ENCODE data around the gene DUSP22.

DUSP22 gene

DNA sequence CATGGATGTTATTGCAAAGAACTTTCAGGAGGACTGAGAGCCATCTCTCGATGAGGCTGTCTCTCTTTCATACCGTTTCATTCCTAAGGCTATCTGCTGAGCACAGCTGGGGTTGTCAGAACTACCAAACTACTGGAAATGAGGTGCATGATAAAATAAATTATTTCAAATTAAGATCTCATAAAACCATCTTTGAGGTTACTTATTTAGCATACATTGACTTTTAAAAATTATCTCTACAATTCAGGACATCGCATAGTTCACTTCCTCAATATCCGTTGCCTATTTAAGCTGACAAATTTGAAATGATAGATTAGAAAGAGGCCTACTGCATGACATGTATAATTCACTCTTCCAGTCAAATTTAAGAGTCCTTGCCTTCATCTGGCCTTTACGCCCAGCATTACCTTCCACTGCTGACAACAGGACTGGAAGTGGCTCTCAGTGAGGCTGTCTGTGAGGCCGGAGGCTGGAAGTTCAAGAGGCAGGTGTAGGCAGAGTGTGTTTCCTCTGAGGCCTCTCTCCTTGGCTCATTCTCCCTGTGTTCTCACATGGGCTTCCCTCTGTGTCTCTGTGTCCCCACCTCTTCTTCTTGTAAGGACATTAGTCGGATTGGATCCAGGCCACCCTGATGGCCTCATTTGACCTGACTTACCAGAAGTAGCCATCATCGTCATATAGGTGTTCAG lies 12.8 kb upstream of the DUSP22 start:
- no peak overlapping the region for H2BK120ac ChIP-seq (ENCODE audit: low read depth, low read length)
- no peak overlapping the region for H3K18ac ChIP-seq (ENCODE audit: low read depth in 1 of 2, low read length in 2 of 2)
- no peak overlapping the region for H3K4me2 ChIP-seq (ENCODE audit: low read length, poor library complexity, severe bottlenecking)
- no peak overlapping the region for H2AFZ ChIP-seq (ENCODE audit: low read depth, low read length)
- WGBS, result 87% methylated on average over 8 of the region's 8 CpGs
- no peak overlapping the region for H2AK5ac ChIP-seq (ENCODE audit: low read length, severe bottlenecking)
- no peak overlapping the region for H3K23ac ChIP-seq (ENCODE audit: low read length in 2 of 2)
- H4K91ac ChIP-seq (ENCODE audit: low read length), result no peak overlapping the region
- no peak overlapping the region for H4K8ac ChIP-seq (ENCODE audit: low read length)
- no peak for DNase-seq
- H3K4me1 ChIP-seq (ENCODE audit: control insufficient read depth, insufficient read depth, low read depth, low read length), result no peaks in the 10 kb centered on the region
- no peaks in the 10 kb centered on the region for H3K9me3 ChIP-seq (ENCODE audit: control insufficient read depth, low read length)
- H3K14ac ChIP-seq (ENCODE audit: low read length in 2 of 2), result no peak overlapping the region
- no peak overlapping the region for H3K9ac ChIP-seq (ENCODE audit: low read length)
- H3K4me3 ChIP-seq (ENCODE audit: insufficient read depth in 1 of 2, low read depth in 1 of 2, low read length in 2 of 2), result no peak overlapping the region
- no peak overlapping the region for H2BK15ac ChIP-seq (ENCODE audit: low read depth, poor library complexity, severe bottlenecking)
- H3K27me3 ChIP-seq (ENCODE audit: control insufficient read depth in 1 of 2, insufficient read depth in 1 of 2, low read length in 2 of 2), result peaks cover 8 to 13% of the 10 kb centered on the region in 2 experiments
- no peak overlapping the region for H2BK12ac ChIP-seq (ENCODE audit: low read length in 2 of 2)
- no peak overlapping the region for H2BK5ac ChIP-seq (ENCODE audit: low read depth, low read length, poor library complexity, severe bottlenecking)
- H3K4ac ChIP-seq (ENCODE audit: low read depth in 1 of 2, low read length in 2 of 2), result no peak overlapping the region
- H3K27ac ChIP-seq (ENCODE audit: low read length, poor library complexity, severe bottlenecking), result no peak overlapping the region
- H3K36me3 ChIP-seq (ENCODE audit: control insufficient read depth in 1 of 2, insufficient read depth in 2 of 2, low read depth in 1 of 2, low read length in 2 of 2), result no peaks in the 10 kb centered on the region
- H3K79me1 ChIP-seq (replicated peaks; ENCODE audit: low read length, poor library complexity, severe bottlenecking), result no peaks in the 10 kb centered on the region

GRCh38 chr6:280775-281468 lies 11.4 kb upstream of the DUSP22 start:
- Histone ChIP-seq H4K91ac (ENCODE audit: low read length) (no peak overlapping the region), H3K79me1 (replicated peaks; ENCODE audit: low read length, poor library complexity, severe bottlenecking) (no peaks in the 10 kb centered on the region)
- DNase-seq, result no peak

DNA sequence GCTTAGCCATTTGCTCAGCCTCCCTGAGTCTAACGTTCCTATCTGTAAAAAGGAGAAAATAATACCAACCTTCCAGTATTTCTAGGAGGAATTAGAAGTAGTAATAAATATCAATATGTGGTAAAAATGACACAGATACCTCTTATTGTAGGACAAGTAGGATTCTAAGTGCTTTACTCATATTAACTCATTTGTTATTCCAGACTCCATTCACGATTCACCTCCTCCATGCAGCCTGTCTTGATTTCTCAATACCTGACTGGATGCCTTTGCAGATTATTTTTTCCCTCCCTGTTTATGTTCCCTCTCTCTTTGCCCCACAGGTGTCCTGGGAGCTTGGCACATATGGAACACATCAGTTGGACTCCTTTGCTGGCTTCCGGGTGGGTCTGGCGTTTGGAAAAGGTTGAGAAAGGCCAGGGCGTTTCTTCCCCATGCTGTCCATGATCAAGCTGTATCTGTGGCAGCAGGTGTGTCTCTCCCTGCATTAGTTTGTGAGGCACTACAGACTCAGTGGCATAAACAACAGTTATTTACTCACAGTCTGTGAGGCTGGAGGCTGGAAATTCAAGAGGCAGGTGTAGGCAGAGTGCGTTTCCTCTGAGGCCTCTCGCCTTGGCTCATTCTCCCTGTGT lies 10.7 kb upstream of the DUSP22 start:
- no peak overlapping the region for H3K4ac ChIP-seq (ENCODE audit: low read depth in 1 of 2, low read length in 2 of 2)
- no peaks in the 10 kb centered on the region for H3K79me1 ChIP-seq (replicated peaks; ENCODE audit: low read length, poor library complexity, severe bottlenecking)
- no peak for DNase-seq
- no peak overlapping the region for H2BK120ac ChIP-seq (ENCODE audit: low read depth, low read length)
- H2BK12ac ChIP-seq (ENCODE audit: low read length in 2 of 2), result no peak overlapping the region
- no peak overlapping the region for H2BK5ac ChIP-seq (ENCODE audit: low read depth, low read length, poor library complexity, severe bottlenecking)
- no peaks in the 10 kb centered on the region for H3K9me3 ChIP-seq (ENCODE audit: control insufficient read depth, low read length)
- H3K4me2 ChIP-seq (ENCODE audit: low read length, poor library complexity, severe bottlenecking), result no peak overlapping the region
- no peak overlapping the region for H3K23ac ChIP-seq (ENCODE audit: low read length in 2 of 2)
- no peak overlapping the region for H2AFZ ChIP-seq (ENCODE audit: low read depth, low read length)
- no peaks in the 10 kb centered on the region for H3K36me3 ChIP-seq (ENCODE audit: control insufficient read depth in 1 of 2, insufficient read depth in 2 of 2, low read depth in 1 of 2, low read length in 2 of 2)
- H3K18ac ChIP-seq (ENCODE audit: low read depth in 1 of 2, low read length in 2 of 2), result no peak overlapping the region
- no peak overlapping the region for H4K8ac ChIP-seq (ENCODE audit: low read length)
- H2AK5ac ChIP-seq (ENCODE audit: low read length, severe bottlenecking), result no peak overlapping the region
- no peak overlapping the region for H4K91ac ChIP-seq (ENCODE audit: low read length)
- H3K9ac ChIP-seq (ENCODE audit: low read length), result no peak overlapping the region
- WGBS, result 75% methylated on average over 7 of the region's 7 CpGs
- peaks cover 8 to 13% of the 10 kb centered on the region in 2 experiments for H3K27me3 ChIP-seq (ENCODE audit: control insufficient read depth in 1 of 2, insufficient read depth in 1 of 2, low read length in 2 of 2)
- no peaks in the 10 kb centered on the region for H3K4me1 ChIP-seq (ENCODE audit: control insufficient read depth, insufficient read depth, low read depth, low read length)
- H3K27ac ChIP-seq (ENCODE audit: low read length, poor library complexity, severe bottlenecking), result no peak overlapping the region
- no peak overlapping the region for H2BK15ac ChIP-seq (ENCODE audit: low read depth, poor library complexity, severe bottlenecking)
- no peak overlapping the region for H3K4me3 ChIP-seq (ENCODE audit: insufficient read depth in 1 of 2, low read depth in 1 of 2, low read length in 2 of 2)
- H3K14ac ChIP-seq (ENCODE audit: low read length in 2 of 2), result no peak overlapping the region

More at GRCh38 chr6:280775-281468, 11.4 kb upstream of the DUSP22 start:
- H2BK15ac ChIP-seq (ENCODE audit: low read depth, poor library complexity, severe bottlenecking), result no peak overlapping the region
- 82% methylated on average over 10 of the region's 10 CpGs for WGBS
- H3K4me2 ChIP-seq (ENCODE audit: low read length, poor library complexity, severe bottlenecking), result no peak overlapping the region
- H2BK12ac ChIP-seq (ENCODE audit: low read length in 2 of 2), result no peak overlapping the region
- H3K4ac ChIP-seq (ENCODE audit: low read depth in 1 of 2, low read length in 2 of 2), result no peak overlapping the region
- H3K4me3 ChIP-seq (ENCODE audit: insufficient read depth in 1 of 2, low read depth in 1 of 2, low read length in 2 of 2), result no peak overlapping the region
- H2AK5ac ChIP-seq (ENCODE audit: low read length, severe bottlenecking), result no peak overlapping the region
- no peak overlapping the region for H2BK120ac ChIP-seq (ENCODE audit: low read depth, low read length)
- H3K18ac ChIP-seq (ENCODE audit: low read depth in 1 of 2, low read length in 2 of 2), result no peak overlapping the region
- H3K9ac ChIP-seq (ENCODE audit: low read length), result no peak overlapping the region
- H3K4me1 ChIP-seq (ENCODE audit: control insufficient read depth, insufficient read depth, low read depth, low read length), result no peaks in the 10 kb centered on the region
- H2BK5ac ChIP-seq (ENCODE audit: low read depth, low read length, poor library complexity, severe bottlenecking), result no peak overlapping the region
- no peaks in the 10 kb centered on the region for H3K9me3 ChIP-seq (ENCODE audit: control insufficient read depth, low read length)
- H3K36me3 ChIP-seq (ENCODE audit: control insufficient read depth in 1 of 2, insufficient read depth in 2 of 2, low read depth in 1 of 2, low read length in 2 of 2), result no peaks in the 10 kb centered on the region
- no peak overlapping the region for H4K8ac ChIP-seq (ENCODE audit: low read length)
- peaks cover 8 to 13% of the 10 kb centered on the region in 2 experiments for H3K27me3 ChIP-seq (ENCODE audit: control insufficient read depth in 1 of 2, insufficient read depth in 1 of 2, low read length in 2 of 2)
- no peak overlapping the region for H2AFZ ChIP-seq (ENCODE audit: low read depth, low read length)
- H3K27ac ChIP-seq (ENCODE audit: low read length, poor library complexity, severe bottlenecking), result no peak overlapping the region
- H3K14ac ChIP-seq (ENCODE audit: low read length in 2 of 2), result no peak overlapping the region
- H3K23ac ChIP-seq (ENCODE audit: low read length in 2 of 2), result no peak overlapping the region

DNA sequence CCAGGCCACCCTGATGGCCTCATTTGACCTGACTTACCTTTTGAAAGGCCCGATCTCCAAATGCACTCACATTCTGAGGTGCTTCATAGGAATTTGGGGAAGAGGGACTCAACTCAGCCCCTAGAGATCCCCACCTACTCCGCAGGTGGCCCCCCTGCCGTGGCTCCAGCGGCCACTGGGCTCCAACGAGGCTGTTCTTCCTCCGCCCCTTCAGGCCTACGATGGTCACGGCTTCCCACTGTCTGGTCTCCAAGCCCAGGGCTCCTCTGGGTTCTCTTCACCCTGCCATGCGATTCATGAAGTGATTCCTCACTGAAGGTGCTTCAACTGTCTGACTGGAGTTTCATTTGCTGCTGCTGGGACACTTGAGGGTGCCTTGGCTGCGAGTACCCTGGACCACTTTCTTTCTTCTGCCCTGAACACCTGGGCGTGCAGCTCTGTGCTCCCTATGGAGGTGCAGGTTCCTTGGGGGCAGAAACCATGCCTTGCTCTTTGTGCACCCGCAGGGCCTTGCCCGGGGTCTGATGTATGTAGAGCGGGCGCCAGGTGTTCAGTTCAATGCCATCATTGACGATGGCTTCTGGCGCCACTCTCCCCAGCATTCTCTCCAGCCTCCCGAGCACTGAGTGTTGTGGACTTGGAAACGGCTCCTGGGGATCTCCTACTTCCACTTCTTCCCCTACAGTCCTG lies 10.0 kb upstream of the DUSP22 start:
- Histone ChIP-seq H2BK120ac (ENCODE audit: low read depth, low read length) (no peak overlapping the region), H3K4me3 (ENCODE audit: insufficient read depth in 1 of 2, low read depth in 1 of 2, low read length in 2 of 2) (no peak overlapping the region), H3K14ac (ENCODE audit: low read length in 2 of 2) (no peak overlapping the region), H3K9ac (ENCODE audit: low read length) (no peak overlapping the region), H2BK12ac (ENCODE audit: low read length in 2 of 2) (no peak overlapping the region), H3K4me1 (ENCODE audit: control insufficient read depth, insufficient read depth, low read depth, low read length) (no peaks in the 10 kb centered on the region), H2BK15ac (ENCODE audit: low read depth, poor library complexity, severe bottlenecking) (no peak overlapping the region), H3K27ac (ENCODE audit: low read length, poor library complexity, severe bottlenecking) (no peak overlapping the region), H3K27me3 (ENCODE audit: control insufficient read depth in 1 of 2, insufficient read depth in 1 of 2, low read length in 2 of 2) (peaks cover 8 to 13% of the 10 kb centered on the region in 2 experiments), H2BK5ac (ENCODE audit: low read depth, low read length, poor library complexity, severe bottlenecking) (no peak overlapping the region), H3K4ac (ENCODE audit: low read depth in 1 of 2, low read length in 2 of 2) (no peak overlapping the region), H4K91ac (ENCODE audit: low read length) (no peak overlapping the region), H3K18ac (ENCODE audit: low read depth in 1 of 2, low read length in 2 of 2) (no peak overlapping the region), H3K23ac (ENCODE audit: low read length in 2 of 2) (no peak overlapping the region), H3K9me3 (ENCODE audit: control insufficient read depth, low read length) (no peaks in the 10 kb centered on the region), H2AK5ac (ENCODE audit: low read length, severe bottlenecking) (no peak overlapping the region), H3K79me1 (replicated peaks; ENCODE audit: low read length, poor library complexity, severe bottlenecking) (no peaks in the 10 kb centered on the region), H2AFZ (ENCODE audit: low read depth, low read length) (no peak overlapping the region), H3K4me2 (ENCODE audit: low read length, poor library complexity, severe bottlenecking) (no peak overlapping the region), H3K36me3 (ENCODE audit: control insufficient read depth in 1 of 2, insufficient read depth in 2 of 2, low read depth in 1 of 2, low read length in 2 of 2) (no peaks in the 10 kb centered on the region), H4K8ac (ENCODE audit: low read length) (no peak overlapping the region)
- 80% methylated on average over 19 of the region's 19 CpGs for WGBS
- DNase-seq, result no peak
